Immature natural killer cell (primary cell): ENCODE data around the gene MON1A. TPM values are rescaled to one million over a fixed set of nuclear protein-coding genes. Genes with fewer than 3 reads are reported as not detected.

Source experiments
- DNase-seq, 3 donors: peaks; one replicate each; pipeline ENCODE4 v3.0.0; 2022; ENCODE audit warnings: mixed read lengths in 1 of 3
- H3K27ac Mint-ChIP-seq, 6 donors: one replicate each; pipeline ENCODE4 v1.8.0; 2020; ENCODE audit warnings: mixed read lengths in 6 of 6, mild to moderate bottlenecking in 5 of 6, inconsistent platforms in 4 of 6, moderate library complexity in 3 of 6
- H3K27me3 Mint-ChIP-seq, 3 donors: one replicate each; pipeline ENCODE4 v1.8.0; 2020 to 2021; ENCODE audit warnings: low read depth in 3 of 3, mild to moderate bottlenecking in 3 of 3, mixed read lengths in 3 of 3, moderate library complexity in 3 of 3, inconsistent platforms in 1 of 3
- H3K36me3 Mint-ChIP-seq, 3 donors: one replicate each; pipeline ENCODE4 v1.8.0; 2020; ENCODE audit warnings: mixed read lengths in 3 of 3, inconsistent platforms in 2 of 3, mild to moderate bottlenecking in 2 of 3
- H3K4me1 Mint-ChIP-seq, 2 donors: one replicate each; pipeline ENCODE4 v1.8.0; 2020; ENCODE audit warnings: inconsistent platforms in 2 of 2, mild to moderate bottlenecking in 2 of 2, mixed read lengths in 2 of 2, moderate library complexity in 1 of 2
- H3K4me3 Mint-ChIP-seq, 5 donors: one replicate each; pipeline ENCODE4 v1.8.0; 2020; ENCODE audit warnings: mild to moderate bottlenecking in 5 of 5, mixed read lengths in 5 of 5, inconsistent platforms in 3 of 5, moderate library complexity in 3 of 5
- H3K9me3 Mint-ChIP-seq, 6 donors: one replicate each; pipeline ENCODE4 v1.8.0; 2020; ENCODE audit warnings: mild to moderate bottlenecking in 6 of 6, mixed read lengths in 6 of 6, inconsistent platforms in 4 of 6, moderate library complexity in 3 of 6
- polyA plus RNA-seq, 3 donors: library from polyadenylated mRNA; unstranded; fragments of 300-500 nt; fragmentation: Illumina TruSeq; gene quantifications; one replicate each; pipeline ENCODE4 v1.2.3, GENCODE V29; 2021

The MON1A gene
- polyA plus RNA-seq, 3 donors from 2014 or later, result 11.5 to 24.0 (median 12.1) TPM

- DNase-seq, result no peak
- Mint-ChIP-seq H3K36me3 (no peaks in the 10 kb centered on the region), H3K4me1 (no peaks in the 10 kb centered on the region), H3K9me3 (no peaks in the 10 kb centered on the region), H3K27me3 (peaks cover 0 to 1% (median 0%) of the 10 kb centered on the region in 3 donors), H3K27ac (no peak overlapping the region), H3K4me3 (no peak overlapping the region)
Measured at GRCh38 chr3:49895791-49896190, 33.8 kb downstream of the MON1A start.

- Mint-ChIP-seq H3K27ac (no peak overlapping the region), H3K36me3 (no peaks in the 10 kb centered on the region), H3K27me3 (peaks cover 0 to 7% (median 0%) of the 10 kb centered on the region in 3 donors), H3K4me1 (peaks cover 0 to 2% of the 10 kb centered on the region in 2 donors), H3K4me3 (no peak overlapping the region), H3K9me3 (no peaks in the 10 kb centered on the region)
- DNase-seq, result no peak
Measured at GRCh38 chr3:49889296-49889695, 40.3 kb downstream of the MON1A start.

DNA sequence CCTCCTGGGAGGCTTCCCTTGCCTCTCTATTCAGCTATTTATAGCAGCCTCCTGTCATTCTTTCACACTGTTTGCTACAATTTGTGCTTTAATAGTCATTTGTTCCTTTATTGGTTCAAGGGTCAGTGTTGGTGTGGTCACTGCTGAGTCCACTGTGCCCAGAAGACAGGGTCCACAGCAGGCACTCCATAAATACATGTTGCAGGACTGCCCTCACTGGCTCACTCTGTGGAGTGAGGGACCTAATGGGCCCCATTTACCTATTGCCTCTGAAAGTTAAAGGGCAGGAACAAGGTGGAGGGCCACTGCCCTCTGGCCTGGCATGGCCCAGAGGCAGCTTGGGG is 42.7 kb downstream of the MON1A start:
- H3K27me3 Mint-ChIP-seq, result peaks cover 0 to 6% (median 0%) of the 10 kb centered on the region in 3 donors
- no peak overlapping the region for H3K27ac Mint-ChIP-seq
- no peaks in the 10 kb centered on the region for H3K9me3 Mint-ChIP-seq
- no peaks in the 10 kb centered on the region for H3K36me3 Mint-ChIP-seq
- peaks cover 0 to 2% of the 10 kb centered on the region in 2 donors for H3K4me1 Mint-ChIP-seq
- DNase-seq, result no peak
- no peak overlapping the region for H3K4me3 Mint-ChIP-seq

DNA sequence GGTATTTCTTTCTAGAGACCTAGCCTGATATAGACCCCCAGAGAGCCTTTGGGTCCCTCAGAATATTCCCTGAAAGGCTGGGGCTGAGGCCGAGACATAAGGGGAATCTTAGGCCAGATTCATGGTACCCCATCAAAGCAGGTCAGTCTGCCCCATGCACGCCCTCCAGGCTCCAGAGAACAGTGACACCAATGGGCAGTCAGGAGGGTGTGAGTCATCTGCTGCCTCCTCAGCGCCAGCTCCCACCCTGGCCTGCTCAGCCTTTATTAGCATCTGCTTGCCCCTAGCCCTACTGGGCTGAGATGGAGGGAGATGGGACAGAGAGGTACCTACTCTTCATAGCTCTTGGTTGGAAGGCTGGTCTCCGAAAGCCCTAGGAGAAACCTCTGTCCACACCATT is 45.6 kb downstream of the MON1A start:
- Mint-ChIP-seq H3K9me3 (no peaks in the 10 kb centered on the region), H3K27ac (peak overlapping the region in 1 of 6 donors; percentile 73), H3K4me3 (no peak overlapping the region), H3K27me3 (peaks cover 0 to 6% (median 0%) of the 10 kb centered on the region in 3 donors), H3K36me3 (no peaks in the 10 kb centered on the region), H3K4me1 (no peaks in the 10 kb centered on the region)
- DNase-seq, result no peak

DNA sequence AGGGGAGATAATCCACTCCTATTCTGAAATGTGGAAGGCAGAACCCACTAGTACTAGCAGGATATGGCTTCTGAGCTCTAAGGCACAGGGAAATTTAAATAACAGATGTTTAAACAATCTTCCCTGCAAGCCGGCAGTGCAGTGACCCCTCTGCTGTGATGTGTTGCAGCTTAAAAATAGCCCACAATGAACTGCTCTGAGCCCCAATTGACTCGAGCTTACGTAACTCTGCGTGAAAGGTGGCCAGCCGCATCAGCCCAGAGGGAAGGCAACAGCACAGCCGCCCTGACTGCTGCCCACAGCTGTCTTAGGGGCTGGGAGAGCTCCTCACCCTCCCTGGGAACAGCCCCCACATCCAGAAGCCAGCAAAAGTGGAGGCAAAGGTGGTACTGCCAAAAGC is 47.4 kb downstream of the MON1A start:
- no peaks in the 10 kb centered on the region for H3K4me1 Mint-ChIP-seq
- no peak overlapping the region for H3K4me3 Mint-ChIP-seq
- no peaks in the 10 kb centered on the region for H3K9me3 Mint-ChIP-seq
- DNase-seq, result no peak
- H3K27me3 Mint-ChIP-seq, result peaks cover 0 to 6% (median 0%) of the 10 kb centered on the region in 3 donors
- no peaks in the 10 kb centered on the region for H3K36me3 Mint-ChIP-seq
- no peak overlapping the region for H3K27ac Mint-ChIP-seq

- no peak overlapping the region for H3K4me3 Mint-ChIP-seq
Measured at GRCh38 chr3:49880581-49881315, 48.9 kb downstream of the MON1A start.

DNA sequence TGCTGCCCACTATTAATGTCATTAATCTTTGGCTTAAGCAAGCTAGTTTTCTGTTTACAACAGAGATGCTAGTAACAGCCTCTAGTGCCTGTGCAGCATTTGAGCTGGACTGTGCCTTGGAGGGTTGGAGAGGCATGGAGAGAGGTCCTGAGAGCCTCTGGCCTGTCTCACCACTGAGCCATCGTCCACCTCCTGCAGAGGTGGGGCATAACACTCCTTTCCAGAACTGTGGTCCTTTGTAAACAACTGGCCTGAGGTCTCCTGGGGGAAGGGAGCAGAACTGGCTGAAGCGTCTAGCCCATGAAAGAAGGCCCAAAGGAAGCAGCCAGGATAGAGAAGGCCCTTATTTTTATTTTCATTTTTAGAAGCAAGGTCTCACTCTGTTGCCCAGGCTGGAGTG is 49.9 kb downstream of the MON1A start:
- peaks cover 0 to 3% (median 2%) of the 10 kb centered on the region in 3 donors for H3K27me3 Mint-ChIP-seq
- H3K4me3 Mint-ChIP-seq, result no peak overlapping the region
- H3K27ac Mint-ChIP-seq, result no peak overlapping the region
- no peak for DNase-seq
- H3K36me3 Mint-ChIP-seq, result no peaks in the 10 kb centered on the region
- H3K4me1 Mint-ChIP-seq, result no peaks in the 10 kb centered on the region
- no peaks in the 10 kb centered on the region for H3K9me3 Mint-ChIP-seq

More at GRCh38 chr3:49880581-49881315, 48.9 kb downstream of the MON1A start:
- Mint-ChIP-seq H3K27me3 (peaks cover 0 to 6% (median 0%) of the 10 kb centered on the region in 3 donors), H3K27ac (no peak overlapping the region), H3K9me3 (no peaks in the 10 kb centered on the region), H3K36me3 (no peaks in the 10 kb centered on the region), H3K4me1 (no peaks in the 10 kb centered on the region)
- no peak for DNase-seq

GRCh38 chr3:49878686-49879085 is 50.9 kb downstream of the MON1A start:
- no peaks in the 10 kb centered on the region for H3K4me1 Mint-ChIP-seq
- no peak overlapping the region for H3K27ac Mint-ChIP-seq
- H3K9me3 Mint-ChIP-seq, result no peaks in the 10 kb centered on the region
- no peak for DNase-seq
- peaks cover 0 to 4% (median 0%) of the 10 kb centered on the region in 3 donors for H3K27me3 Mint-ChIP-seq
- H3K36me3 Mint-ChIP-seq, result no peaks in the 10 kb centered on the region
- H3K4me3 Mint-ChIP-seq, result no peak overlapping the region

- no peak overlapping the region for H3K4me3 Mint-ChIP-seq
- H3K27me3 Mint-ChIP-seq, result peaks cover 0 to 4% (median 0%) of the 10 kb centered on the region in 3 donors
Measured at GRCh38 chr3:49877716-49878115, 51.9 kb downstream of the MON1A start.

GRCh38 chr3:49876567-49876966 is 53.0 kb downstream of the MON1A start:
- Mint-ChIP-seq H3K27ac (no peak overlapping the region), H3K27me3 (peaks cover 0 to 4% (median 3%) of the 10 kb centered on the region in 3 donors), H3K36me3 (no peaks in the 10 kb centered on the region), H3K4me3 (no peak overlapping the region), H3K9me3 (no peaks in the 10 kb centered on the region), H3K4me1 (no peaks in the 10 kb centered on the region)
- DNase-seq, result no peak

More at GRCh38 chr3:49877716-49878115, 51.9 kb downstream of the MON1A start:
- Mint-ChIP-seq H3K36me3 (no peaks in the 10 kb centered on the region), H3K9me3 (no peaks in the 10 kb centered on the region), H3K27ac (no peak overlapping the region), H3K4me1 (no peaks in the 10 kb centered on the region)
- no peak for DNase-seq

DNA sequence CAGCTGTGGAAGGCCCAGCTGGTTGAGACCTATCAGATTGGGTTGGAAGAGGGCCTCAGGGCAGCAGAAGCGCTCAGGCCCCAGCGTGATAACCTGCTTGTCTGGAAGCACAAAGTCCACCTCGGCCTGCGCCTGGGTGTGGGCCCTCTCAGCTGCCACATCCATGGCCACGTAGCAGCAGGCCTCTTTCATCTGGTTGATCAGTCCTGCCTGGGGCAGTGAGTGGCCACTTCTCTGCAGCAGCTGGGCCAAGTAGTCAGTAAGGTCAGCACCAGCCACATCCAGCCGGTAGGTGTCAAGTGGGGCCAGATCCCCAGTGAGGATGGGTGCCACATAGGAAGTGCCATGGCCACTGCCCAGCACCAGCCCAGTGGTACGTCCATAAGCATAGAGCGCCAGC is 56.0 kb downstream of the MON1A start:
- peaks cover 3 to 5% (median 4%) of the 10 kb centered on the region in 3 donors for H3K27me3 Mint-ChIP-seq
- H3K27ac Mint-ChIP-seq, result no peak overlapping the region
- H3K36me3 Mint-ChIP-seq, result no peaks in the 10 kb centered on the region
- no peak for DNase-seq
- no peak overlapping the region for H3K4me3 Mint-ChIP-seq
- H3K9me3 Mint-ChIP-seq, result no peaks in the 10 kb centered on the region
- H3K4me1 Mint-ChIP-seq, result no peaks in the 10 kb centered on the region

- Mint-ChIP-seq H3K27me3 (peaks cover 4 to 12% (median 9%) of the 10 kb centered on the region in 3 donors), H3K4me1 (peaks cover 0 to 2% of the 10 kb centered on the region in 2 donors), H3K27ac (no peak overlapping the region), H3K4me3 (no peak overlapping the region), H3K9me3 (no peaks in the 10 kb centered on the region), H3K36me3 (no peaks in the 10 kb centered on the region)
- DNase-seq, result no peak
Measured at GRCh38 chr3:49872801-49873281, 56.8 kb downstream of the MON1A start.

- Mint-ChIP-seq H3K4me3 (no peak overlapping the region), H3K27ac (no peak overlapping the region), H3K27me3 (peaks cover 4 to 12% (median 9%) of the 10 kb centered on the region in 3 donors), H3K9me3 (no peaks in the 10 kb centered on the region), H3K36me3 (no peaks in the 10 kb centered on the region), H3K4me1 (peaks cover 0 to 2% of the 10 kb centered on the region in 2 donors)
- no peak for DNase-seq
Measured at GRCh38 chr3:49871531-49872153, 58.0 kb downstream of the MON1A start.

- H3K4me1 Mint-ChIP-seq, result peaks cover 0 to 2% of the 10 kb centered on the region in 2 donors
- H3K9me3 Mint-ChIP-seq, result no peaks in the 10 kb centered on the region
- H3K36me3 Mint-ChIP-seq, result no peaks in the 10 kb centered on the region
- H3K27ac Mint-ChIP-seq, result no peak within 1 kb of the TSS
- H3K27me3 Mint-ChIP-seq, result peaks cover 6 to 12% (median 9%) of the 10 kb centered on the region in 3 donors
- peak within 1 kb of the TSS in 3 of 5 donors; percentile 11 to 45 (median 27) for H3K4me3 Mint-ChIP-seq
- DNase-seq, result no peak
Measured at GRCh38 chr3:49869525-49870126, 60.0 kb downstream of the MON1A start, which contains the start of gene CAMKV. Gene CAMKV (minus strand): TSS chr3:49869906. CDS start chr3:49862388, 7,518 bp downstream.
